GM12873 (cell line): ENCODE data around the gene TNFRSF4.

ENCODE experiments used
- CTCF ChIP-seq: IDR thresholded peaks from 2 replicates; pipeline ENCODE4 v1.5.1; 2012; ENCODE audit warnings: low read depth, mild to moderate bottlenecking, moderate library complexity, low read length, control low read depth; ENCODE audit not compliant: insufficient read depth; ENCODE audit errors: missing control alignments

TNFRSF4 gene

DNA sequence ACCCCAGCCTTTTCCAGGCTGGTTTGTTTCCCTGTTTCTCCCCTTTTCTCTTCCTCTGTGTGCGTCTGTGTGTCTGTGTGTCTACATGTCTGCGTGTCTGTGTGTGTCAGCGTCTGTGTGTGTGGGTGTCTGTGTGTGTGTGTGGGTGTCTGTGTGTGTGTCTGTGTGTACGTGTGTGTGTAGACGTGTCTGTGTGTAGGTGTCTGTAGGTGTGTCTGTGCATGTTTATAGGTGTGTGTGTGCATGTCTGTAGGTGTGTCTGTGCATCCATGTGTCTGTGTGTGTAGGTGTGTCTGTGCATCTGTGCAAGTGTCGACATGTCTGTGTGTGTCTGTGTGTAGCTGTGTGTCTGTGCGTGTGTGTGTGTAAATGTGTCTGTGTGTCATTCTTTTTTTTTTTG, 37.0 kb downstream of the TNFRSF4 start:
- no peak for TF ChIP-seq CTCF

DNA sequence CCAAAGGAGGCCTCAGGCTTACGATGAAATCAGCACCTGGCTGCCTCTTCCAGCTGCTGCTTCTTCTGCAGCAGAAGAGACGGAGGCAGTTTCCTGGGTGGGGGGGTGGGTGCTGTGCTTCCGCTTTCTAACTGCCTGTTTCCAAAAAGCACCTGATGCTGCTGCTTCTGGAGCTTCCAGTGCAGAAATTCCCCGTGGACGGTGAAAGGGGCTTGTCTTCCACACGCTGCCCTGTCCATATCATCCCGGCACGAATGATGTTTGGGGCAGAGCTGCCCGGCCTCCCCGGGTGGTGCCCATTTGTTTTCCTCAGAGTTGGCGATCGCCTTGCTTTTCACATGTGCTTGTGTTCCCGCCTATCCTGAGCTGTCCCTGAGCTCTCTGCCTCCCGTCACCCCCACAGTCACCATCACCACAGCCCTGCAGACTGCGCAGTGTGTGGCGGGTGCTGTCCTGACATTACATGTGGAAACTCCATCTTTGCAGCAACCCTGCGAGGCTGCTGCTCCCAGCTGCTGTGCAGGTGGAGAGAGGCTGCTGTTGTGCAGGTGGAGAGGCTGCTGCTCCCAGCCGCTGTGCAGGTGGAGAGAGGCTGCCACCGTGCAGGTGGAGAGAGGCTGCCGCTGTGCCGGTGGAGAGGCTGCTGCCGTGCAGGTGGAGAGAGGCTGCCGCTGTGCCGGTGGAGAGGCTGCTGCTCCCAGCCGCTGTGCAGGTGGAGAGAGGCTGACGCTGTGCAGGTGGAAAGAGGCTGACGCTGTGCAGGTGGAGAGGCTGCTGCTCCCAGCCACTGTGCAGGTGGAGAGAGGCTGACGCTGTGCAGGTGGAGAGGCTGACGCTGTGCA, 38.5 kb downstream of the TNFRSF4 start:
- TF ChIP-seq CTCF: no peak

DNA sequence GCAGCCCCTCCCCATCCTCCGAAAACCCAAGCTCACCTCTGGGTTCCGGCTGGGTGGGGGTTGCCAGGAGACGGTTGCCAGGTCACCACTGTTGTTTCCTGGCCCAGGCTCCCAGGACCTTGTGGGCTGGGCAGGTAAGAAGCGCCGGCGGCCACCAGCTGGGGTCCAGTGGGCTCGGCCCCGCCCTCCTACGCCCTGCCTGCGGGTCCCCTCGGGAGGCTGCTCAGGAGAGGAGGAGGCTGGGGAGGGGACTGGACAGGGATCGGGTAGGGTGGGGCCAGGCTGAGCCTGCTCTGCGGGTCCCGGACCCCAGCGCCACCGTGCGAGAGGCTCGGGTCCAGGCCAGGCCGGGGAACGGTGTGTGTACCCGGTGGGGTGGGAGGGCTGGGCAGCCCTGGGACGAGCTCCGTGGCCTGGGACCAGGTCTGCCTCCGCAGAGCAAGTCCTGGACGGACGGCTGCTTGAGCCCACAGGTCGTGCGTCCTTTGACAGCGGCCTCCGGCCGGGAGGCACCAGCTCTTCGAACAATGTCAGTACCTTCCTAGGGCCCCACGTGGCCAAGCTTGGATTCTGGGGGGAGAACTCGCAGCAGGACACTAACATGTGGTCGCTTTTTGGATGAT, 40.0 kb downstream of the TNFRSF4 start, which contains the start of gene TTLL10:
Gene TTLL10 (plus strand): TSS at position 88 of the 623 bp plus-strand sequence. CDS start 5,336 bp downstream, outside the sequence.
- no peak for TF ChIP-seq CTCF

- TF ChIP-seq CTCF: no peak
Observed at GRCh38 chr1:1173061-1173792, 40.7 kb downstream of the TNFRSF4 start.

GRCh38 chr1:1171546-1172340, 42.2 kb downstream of the TNFRSF4 start:
- no peak for TF ChIP-seq CTCF

DNA sequence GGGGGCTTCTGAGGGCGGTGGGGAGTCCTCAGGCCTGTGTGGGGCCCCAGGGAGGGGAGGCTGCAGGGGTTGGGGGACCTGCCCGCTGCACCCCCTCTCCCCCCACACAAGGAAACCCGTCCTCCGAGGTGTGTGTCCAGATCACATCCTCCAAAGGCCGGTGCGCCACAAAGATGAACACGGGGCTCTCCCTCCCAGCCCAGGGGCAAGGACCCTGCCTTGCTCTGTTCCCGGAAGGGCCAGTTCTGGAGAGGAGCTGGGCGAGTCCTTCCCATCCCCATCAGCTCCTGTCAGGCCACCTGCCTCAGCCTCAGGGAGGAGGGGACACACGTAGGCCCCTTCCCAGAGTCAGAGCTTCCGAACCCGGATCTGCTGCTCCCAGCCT, 42.8 kb downstream of the TNFRSF4 start:
- no peak for TF ChIP-seq CTCF
